Cardiac septum (tissue), 1 donor: Measurements from ENCODE around the gene GGCX. TPM values are rescaled to one million over a fixed set of nuclear protein-coding genes. Genes with fewer than 3 reads are reported as not detected.
"Not testable (repeated sequence)": the region's sequence is repeated elsewhere in the genome, so short reads cannot be mapped to it uniquely, and the experiment has no call there.

Experiments
- DNase-seq: peaks from one replicate; pipeline ENCODE4 v3.0.0-alpha.2; 2020; ENCODE audit warnings: low spot score
- intact Hi-C: fragments of 100-400 bp; cut with DNase I; formaldehyde crosslinking; loops from one replicate; pipeline ENCODE4 v1.14.0; 2022
- total RNA-seq: library from RNA; stranded (reverse); fragmentation: NEBNext Ultra II Directional; extraction: Animal tissue kit (Norgen Biotek cat#: 25700); gene quantifications from one replicate; pipeline ENCODE4 v1.2.1, GENCODE V29; 2021
- donor health status: DM: no; HTN: no; CAD: no.

The GGCX gene
- total RNA-seq, 1 donor from 2014 or later: 23.3 TPM

DNA sequence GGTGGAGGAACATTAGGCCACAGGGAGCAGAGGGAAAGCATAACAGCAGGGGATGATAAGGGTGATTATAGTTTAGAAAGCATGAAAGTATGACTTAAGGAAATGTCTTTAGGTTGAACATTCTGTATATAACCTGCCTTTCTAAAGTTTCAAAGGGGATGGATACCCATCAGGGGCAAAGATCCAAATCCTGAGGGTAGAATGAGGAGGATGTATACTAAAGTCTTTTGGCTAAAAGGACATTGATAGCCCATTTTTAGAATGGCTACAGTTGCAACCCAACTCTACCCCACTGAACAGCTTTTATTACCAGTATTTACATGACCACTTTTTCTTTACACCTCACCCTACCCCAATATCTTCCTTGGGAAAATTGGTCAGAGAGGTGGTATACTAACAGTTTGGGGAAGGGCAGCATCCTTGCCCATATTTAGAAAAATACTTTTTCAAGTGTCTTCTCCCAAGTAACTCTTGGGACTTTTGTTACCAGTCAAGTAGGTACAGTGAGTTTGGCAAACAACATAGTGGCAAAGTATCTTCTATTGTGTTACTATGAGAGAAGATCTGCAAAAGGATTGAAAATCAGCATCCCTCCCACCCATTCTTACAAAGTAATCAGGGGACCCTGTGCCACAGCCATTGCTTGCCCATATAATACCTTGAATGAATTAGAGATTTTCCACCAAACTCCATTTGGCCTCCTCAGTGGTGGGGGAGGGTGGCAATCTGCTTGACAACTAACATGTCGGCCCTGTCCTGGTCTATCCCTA lies 14.0 kb downstream of the GGCX start:
- no peak for DNase-seq
- intact Hi-C loops: no loop called here

DNA sequence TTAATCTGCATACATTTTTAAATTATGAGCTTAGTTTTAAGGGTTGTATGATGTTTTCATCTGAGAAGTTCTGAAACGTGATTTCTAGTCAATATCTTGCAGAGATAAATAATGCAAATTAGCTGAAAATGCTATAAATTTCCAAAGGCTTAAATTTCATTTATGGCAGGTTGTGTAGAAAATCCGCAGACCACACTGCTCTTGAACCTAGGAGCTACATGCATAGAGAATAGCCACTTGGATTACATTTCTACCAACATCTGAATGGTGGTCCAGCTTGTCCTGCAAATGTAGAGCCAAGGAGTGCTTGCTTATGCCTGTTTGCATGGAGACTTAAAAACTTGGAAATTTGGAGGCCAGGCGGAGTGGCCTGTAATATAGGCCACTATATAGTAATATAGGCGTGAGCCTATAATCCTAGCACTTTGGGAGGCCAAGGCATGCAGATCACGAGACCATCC lies 15.5 kb downstream of the GGCX start:
- no peak for DNase-seq
- intact Hi-C loops: no loop called here

DNA sequence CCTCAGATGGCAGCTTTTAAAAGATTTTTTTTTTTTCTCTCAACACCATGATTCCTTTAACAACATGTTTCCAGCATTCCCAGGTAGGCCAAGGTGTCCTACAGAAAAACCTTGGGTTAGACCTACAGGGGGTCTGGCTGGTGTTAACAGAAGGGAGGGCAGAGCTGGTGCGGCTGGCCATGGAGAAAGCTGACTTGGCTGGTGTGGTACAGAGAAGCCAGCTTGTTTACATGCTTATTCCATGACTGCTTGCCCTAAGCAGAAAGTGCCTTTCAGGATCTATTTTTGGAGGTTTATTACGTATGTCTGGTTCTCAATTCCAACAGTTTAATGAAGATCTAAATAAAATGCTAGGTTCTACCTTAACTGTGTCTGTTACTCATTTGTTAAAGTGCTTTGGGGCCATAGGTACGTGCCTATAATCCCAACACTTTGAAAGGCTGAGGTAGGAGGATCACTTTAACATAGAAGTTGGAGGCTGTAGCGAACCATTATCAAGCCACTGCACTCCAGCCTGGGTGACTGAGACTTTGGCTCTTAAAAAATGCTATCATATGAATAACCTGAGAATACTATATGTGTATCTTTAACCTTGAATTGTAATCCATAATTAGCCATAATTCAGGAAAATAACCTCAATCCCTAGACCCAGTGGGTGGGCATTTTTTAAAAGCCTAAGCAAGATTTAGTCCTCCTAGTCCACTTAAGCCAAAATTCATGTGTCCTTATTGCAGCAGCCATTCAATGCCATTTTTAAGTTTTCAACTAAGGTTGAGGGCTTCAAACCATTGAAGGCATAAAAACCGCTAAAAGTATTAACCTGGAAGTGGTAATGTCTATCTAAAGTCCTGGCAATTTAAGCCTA lies 16.1 kb downstream of the GGCX start:
- intact Hi-C loops, DNase-seq: not testable (repeated sequence)

DNA sequence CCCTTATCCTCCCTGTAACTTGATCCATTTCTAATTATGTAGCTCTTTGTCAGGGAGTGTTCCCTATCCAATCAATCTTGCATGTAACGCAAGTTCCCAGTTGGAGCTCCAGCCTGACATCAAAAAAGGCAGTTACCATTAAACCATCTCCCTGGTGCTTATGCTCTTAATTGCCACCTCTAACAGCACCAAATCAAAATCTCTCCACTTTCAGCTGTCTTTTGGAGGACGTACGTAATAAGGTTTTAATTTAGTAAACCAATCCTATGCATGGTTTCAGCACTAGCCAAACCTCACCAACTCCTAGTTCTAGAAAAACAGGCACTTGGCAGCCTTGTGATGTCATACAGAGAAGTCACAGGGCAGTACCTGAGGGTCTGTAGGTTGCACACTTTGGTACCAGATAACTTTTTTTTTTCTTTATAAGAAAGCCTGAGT lies 17.0 kb downstream of the GGCX start:
- intact Hi-C loops, DNase-seq: not testable (repeated sequence)

DNA sequence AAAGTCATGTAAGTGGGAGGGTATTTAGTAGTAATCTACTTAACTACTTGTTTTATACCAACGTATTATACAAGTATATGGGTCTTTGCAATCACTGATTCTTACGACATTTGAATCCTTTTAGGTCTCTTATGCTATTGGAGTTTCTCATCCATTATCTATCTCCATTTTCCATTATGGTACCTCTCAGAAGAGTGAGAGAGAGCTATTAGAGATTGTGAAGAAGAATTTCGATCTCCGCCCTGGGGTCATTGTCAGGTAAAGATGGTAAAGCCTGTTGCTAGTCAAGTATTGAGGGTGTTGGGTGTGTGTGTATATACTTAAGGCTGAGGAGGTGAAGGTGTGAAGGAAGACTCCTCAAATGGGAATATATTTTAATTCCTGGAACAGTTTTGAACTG lies 18.5 kb downstream of the GGCX start:
- DNase-seq: no peak
- intact Hi-C loops: no loop called here

DNA sequence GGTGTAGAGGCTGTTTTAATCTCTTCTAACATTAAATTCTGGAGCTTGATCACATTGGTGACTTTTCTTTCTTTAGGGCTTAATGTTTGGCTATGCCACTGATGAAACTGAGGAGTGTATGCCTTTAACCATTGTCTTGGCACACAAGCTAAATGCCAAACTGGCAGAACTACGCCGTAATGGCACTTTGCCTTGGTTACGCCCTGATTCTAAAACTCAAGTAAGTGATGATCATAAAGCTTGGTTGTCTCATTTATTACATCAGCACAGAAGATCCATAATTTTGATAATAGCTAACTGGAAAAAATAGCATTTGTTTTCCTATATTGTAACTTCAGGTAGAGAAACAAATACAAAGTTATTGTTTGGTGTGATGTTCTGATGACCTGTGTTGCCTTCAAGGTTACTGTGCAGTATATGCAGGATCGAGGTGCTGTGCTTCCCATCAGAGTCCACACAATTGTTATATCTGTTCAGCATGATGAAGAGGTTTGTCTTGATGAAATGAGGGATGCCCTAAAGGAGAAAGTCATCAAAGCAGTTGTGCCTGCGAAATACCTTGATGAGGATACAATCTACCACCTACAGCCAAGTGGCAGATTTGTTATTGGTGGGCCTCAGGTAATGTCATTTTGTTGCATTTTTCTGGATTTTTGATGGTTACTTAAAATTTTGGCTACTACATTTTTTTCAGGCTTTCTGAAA lies 19.4 kb downstream of the GGCX start:
- no peak for DNase-seq
- intact Hi-C loops: no loop called here

DNA sequence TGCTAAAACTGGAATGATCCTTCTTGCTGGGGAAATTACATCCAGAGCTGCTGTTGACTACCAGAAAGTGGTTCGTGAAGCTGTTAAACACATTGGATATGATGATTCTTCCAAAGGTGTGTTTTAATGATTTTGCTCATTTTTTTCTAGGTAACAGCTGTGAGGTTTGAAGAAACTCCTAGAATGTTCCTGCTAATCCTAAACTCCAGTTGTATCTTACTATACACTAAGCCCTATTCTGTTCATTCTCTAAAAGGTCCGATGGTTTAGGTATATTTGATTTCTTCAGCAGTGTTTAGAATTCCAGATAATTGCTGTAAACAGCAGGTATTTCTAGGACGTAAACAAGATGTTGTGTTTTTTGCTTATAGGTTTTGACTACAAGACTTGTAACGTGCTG lies 20.0 kb downstream of the GGCX start:
- no peak for DNase-seq
- intact Hi-C loops: no loop called here

DNA sequence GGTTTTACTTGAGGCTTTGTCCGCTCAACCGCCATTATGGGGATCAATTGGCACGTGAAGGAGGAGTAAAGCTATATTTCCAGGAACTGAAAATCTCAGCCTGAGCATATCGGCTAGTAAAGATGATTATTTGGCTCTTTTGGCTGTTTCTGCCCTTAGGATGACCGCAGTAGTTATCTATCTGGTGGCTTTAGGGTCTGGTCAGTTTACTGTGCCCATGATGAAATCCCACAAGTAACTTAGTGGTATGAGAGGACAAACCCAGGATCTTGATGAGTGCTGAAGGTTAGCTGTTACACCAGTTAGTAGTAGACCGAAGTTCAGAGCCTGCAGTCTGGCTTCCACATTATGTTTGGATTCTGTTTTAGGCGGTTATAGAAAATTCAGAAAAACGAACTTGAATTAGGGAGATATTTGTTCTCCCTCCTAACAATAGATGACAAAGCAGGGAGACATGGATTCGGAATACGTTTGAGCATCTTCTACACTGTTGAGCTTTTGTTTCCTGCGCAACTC lies 21.1 kb downstream of the GGCX start:
- intact Hi-C loops: no loop called here
- no peak for DNase-seq

DNA sequence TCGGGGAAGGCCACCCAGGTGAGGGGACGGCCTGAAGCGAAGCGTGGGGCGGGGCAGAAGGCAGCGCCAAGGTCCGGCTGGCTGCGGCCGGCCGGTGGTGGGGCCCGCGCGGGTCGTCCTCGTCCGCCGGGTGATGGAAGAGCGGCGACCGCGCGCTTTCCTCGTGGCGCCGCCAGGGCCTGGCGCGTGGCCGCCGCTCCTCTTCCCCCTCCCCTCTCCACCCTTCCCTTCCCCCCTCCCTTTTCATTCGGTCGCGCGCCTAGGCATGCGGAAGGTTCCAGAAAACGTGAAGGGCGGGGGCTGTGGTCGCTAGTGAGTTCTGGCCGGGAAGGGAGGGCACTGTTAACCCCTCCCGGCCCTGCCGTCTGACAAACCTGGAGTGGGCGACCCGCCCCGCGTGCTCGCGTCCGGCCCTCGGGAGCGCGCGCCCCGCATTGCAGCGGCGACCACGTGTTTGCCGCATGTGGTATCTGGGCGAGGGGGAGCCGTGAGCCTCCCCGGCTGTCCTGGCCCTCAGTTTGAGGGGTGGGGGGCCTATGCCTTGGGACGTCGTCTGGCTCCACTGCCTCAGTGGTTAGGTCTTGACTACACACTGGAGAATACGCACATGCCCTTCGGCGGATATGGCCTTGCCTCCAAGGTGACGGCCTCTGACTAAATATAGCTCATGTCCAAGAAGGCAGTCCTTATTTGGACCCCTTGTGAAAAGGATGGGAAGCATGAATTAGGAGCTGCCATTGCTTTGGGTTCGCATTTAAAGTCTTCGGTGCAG lies 21.7 kb downstream of the GGCX start:
- intact Hi-C loops: loop anchor here (1.0 to 5.0 kb wide), 3 partner anchors 22 to 117 kb away; partner anchors contain the start of gene GGCX
- peak; percentile 91 for DNase-seq

DNA sequence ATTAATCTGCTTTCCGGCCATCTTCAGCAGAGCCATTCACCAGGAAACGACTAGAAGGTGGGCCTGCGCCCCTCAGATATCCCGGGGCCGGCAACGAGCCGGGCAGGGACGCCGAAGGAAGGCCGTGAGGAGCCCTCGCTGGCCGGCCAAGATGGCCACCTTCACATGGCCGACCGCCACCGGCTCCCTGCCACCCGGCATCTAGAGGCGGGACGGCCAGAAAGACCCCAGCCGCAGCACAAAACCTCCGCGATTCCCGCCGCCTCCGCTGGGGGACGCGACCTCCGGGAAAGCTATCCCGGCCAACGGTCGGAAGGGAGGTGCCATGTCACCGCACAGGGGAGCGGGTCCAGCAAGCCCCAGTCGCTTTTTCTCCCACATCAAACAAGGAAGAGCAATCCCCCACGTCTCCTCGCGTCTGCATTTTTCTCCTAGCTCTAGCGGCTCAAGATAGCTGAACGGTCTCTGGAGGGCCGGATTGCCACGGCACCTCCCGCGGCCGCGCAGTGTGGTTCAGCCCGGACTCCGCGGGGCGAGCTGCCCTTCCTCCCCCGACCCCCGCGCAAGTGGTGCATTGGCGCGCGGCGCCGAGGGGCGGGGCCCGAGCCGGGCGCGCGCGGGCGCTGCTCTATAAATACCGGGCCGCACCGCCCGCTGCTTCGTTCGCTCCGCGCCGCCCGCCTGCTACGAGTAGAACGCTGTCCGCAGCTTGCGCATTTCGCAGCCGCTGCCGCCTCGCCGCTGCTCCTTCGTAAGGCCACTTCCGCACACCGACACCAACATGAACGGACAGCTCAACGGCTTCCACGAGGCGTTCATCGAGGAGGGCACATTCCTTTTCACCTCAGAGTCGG lies 22.6 kb downstream of the GGCX start, which contains the start of gene MAT2A:
Gene MAT2A, plus strand, starts transcription at position 662 of the 854 bp plus-strand sequence. Its CDS starts 120 bp downstream, at position 782.
- intact Hi-C loops: loop anchor here (1.0 to 5.0 kb wide), 4 partner anchors 23 to 116 kb away; partner anchors contain the start of gene GGCX

DNA sequence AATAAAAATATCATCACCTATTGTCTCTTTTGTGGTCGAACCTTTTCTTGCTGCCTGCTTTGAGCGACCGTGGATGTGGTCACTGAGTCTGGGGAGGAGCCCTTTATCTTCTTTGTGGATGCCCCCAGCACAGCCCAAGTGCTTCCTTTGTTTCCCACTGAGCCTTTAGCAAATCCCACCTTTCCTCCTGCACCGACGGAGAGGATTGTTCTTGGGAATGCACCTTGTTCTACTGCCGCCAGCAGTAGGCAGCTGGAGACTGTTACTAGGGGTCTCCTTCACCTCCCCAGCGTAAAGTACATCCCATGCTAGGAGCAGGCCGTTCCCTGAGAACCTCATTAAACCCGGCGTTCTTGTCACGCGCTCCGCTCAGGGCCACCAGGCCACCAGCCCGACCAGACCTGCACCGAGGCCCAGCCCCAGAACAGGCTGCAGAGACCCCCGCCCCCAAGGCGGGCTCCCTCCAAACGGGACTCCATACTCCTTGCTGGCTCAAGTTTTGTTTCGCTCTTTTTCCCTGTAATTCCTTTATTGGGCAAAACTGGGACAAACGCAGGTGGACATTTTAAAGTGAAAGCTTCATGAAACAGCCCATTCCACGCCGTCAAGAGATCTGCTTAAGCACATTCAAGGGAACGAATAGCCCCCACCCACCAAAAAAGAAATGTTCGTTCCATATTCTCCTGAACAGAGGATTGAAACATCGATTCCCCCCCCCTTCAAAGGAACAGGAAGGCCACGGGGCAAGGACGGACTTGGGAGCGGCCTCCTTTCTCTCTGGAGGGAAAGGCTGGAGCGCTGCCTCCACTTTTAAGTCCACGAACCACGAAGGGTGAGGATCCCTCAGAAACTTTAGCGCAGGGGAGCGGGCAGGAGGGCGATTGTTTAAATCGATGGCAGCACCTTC lies 23.4 kb downstream of the GGCX start:
- intact Hi-C loops: loop anchor here (1.0 to 5.0 kb wide), 4 partner anchors 31 to 116 kb away; no protein-coding TSS in a partner anchor

More for the DNA sequence above, 22.6 kb downstream of the GGCX start, which contains the start of gene MAT2A:
- DNase-seq: peak; percentile 96

DNA sequence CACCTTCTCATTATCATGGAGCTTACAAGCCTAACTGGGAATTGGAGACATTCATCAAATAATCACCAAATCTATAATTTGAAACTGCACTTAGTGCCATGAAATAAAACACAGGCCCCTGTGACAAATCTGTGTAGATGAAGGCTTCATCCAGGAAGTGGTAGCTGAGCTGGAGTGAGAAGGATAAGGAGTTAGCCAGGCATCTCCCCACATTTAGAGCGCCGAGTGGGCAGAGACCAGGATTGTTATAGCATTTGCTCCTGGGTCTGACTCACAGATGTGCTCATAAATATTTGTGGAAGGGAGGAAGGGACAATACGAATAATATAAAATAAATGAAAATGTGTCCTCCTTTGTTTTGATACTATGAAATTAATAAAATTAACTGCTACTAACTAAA lies 24.8 kb downstream of the GGCX start:
- no peak for DNase-seq
- intact Hi-C loops: loop anchor here (2.0 to 5.0 kb wide), 2 partner anchors 30 to 114 kb away; no protein-coding TSS in a partner anchor

More for the DNA sequence above, 23.4 kb downstream of the GGCX start:
- peak; percentile 84 for DNase-seq

DNA sequence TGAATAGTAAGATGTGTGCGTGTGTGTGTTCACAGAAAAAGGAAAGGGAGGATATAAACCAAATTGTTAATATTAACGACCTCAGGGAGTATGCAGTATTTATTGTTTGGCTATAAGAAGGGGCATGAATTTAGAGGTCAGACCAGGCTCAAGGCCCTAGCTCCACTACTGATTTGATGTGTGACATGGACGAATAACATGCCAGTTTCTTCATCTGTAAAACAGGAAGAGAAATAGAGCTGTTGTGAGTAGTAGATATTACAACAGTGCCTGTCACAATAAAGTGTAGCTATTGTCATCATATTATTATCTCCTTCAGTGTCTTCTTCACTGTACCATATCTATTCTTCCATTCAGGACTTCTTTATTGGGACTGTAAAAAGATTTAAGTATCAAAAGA lies 26.4 kb downstream of the GGCX start:
- no peak for DNase-seq
- intact Hi-C loops: loop anchor here (5.0 kb wide), 1 partner anchor 113 kb away; no protein-coding TSS in a partner anchor

DNA sequence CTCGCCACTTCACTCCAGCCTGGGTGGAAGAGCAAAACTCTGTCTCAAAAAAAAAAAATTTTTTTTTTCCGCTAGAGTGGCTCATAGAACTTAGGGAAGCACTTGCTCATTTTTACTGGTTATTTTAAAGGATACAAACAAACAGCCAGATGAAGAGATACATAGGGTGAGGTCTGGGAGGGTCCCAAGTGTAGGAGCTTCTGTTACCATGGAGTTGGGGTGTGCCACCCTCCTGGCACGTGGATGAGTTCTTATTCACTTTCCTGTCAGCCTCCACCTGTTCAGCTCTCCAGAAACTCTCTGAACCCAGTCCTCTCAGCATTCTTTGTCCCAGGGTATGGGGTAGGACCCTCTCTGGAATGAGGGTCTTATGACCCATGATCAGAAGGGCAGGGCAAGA lies 27.2 kb downstream of the GGCX start:
- intact Hi-C loops: no loop called here
- no peak for DNase-seq

DNA sequence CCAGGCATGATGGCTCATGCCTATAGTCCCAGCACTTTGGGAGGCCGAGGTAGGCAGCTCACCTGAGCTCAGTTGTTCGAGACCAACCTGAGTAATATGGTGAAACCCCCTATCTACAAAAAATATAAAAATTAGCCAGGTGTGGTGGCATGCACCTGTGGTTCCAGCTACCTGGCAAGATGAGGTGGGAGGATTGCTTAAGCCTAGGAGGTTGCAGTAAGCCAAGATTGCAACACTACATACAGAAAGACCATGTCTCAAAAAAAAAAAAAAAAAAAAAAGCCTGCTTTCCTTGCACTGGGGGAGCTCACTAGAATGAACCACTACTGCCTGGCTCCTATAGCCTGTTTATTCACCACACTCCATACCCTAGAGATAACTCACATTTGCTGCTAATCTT lies 29.7 kb downstream of the GGCX start:
- intact Hi-C loops: no loop called here
- no peak for DNase-seq

DNA sequence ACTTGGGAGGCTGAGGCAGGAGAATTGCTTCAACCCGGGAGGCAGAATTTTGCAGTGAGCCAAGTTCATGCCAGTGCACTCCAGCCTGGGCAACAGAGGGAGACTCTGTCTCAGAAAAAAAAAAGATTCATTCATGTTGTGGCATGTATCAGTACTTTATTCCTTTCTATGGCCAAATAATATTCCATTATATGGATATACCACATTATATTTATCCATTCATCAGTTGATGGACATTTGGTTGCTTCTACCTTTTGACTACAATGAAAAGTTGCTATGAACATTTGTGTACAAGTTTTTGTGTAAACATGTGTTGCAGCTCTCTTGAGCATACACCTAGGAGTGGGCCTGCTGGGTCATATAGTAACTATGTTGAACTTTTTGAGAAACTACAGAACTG lies 31.5 kb downstream of the GGCX start:
- no peak for DNase-seq
- intact Hi-C loops: no loop called here

DNA sequence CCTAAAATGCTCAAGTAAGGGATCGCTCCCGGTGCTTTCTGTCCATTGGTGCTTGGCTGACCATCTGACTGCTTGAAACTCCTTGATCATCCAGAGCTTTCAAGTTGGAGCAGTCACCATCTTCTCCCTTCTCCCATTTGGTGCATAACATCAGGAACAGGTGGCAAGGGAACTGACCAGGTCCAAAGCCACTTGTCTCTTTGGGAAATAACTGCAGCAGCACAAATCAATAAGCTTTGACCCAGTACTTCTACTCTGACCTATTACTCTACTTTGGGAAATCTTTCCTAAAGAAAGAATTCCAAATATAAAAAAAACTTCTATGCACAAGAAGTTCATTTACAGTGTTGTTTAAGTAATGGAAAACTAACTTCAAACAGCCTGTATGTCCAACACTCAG lies 32.9 kb downstream of the GGCX start:
- intact Hi-C loops: no loop called here

More for the DNA sequence above, 32.9 kb downstream of the GGCX start:
- no peak for DNase-seq
